ENCODE results near the gene LRRC4. TPM values are rescaled to one million over a fixed set of nuclear protein-coding genes. Genes with fewer than 3 reads are reported as not detected.

Gene LRRC4
- total and polyA plus RNA-seq, 2 donors (not counting 3 experiments of a cell fraction or from before 2014, with no cell fraction given), result 3.8 to 4.2 TPM

DNA sequence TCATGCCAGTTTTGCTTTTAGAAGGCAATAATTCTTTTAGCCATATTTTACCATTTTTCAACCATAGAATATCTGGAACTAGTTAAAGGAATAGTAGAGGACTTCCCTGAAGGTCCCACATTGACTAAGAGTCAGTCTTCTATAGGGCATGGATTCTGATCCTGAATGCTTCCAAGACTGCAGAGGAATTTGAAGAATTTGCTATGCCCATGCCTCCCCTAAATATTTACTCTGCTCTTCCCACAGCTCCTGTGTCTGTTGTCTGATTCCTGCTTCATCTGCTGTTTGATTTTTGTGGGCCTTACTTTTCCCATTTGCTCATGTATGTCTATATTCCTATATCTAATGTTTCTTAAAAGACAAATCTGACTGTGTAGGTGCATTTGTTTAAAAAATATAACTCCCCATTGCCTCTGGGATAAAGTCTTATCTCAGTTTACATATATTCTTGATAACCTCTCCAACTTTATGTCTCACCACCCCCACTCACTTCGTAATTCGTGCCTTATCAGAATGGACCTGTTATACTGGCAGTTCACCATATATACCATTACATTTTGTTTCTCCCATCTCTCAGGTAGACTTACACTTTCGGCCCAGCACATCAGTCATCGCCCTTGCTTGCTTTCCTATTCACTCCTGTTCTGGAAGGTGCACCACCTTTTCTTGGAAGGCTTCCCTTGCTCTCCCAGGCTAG lies 33.9 kb downstream of the LRRC4 start:
- no peak for DNase-seq (ENCODE audit: low read depth, low spot score)

More for the DNA sequence above, 33.9 kb downstream of the LRRC4 start:
- CTCF ChIA-PET, result interaction anchor here (0.8 kb wide), 1 partner anchor 15 kb away, joined by 3 read pairs; no protein-coding TSS in a partner anchor
- dilution Hi-C loops (cut with MboI; ENCODE audit: extremely low pct_ligation_motif_present, low sequenced_read_pairs), result no loop called here
- intact Hi-C loops (cut with micrococcal nuclease), result no loop called here
- no peak overlapping the region for H3K4me2 ChIP-seq (ENCODE audit: insufficient read depth, low read length)
- TF ChIP-seq MAX (IDR thresholded peaks at IDR 0.05; ENCODE audit: insufficient read depth, insufficient read length) (no peak), POLR2AphosphoS5 (IDR thresholded peaks at IDR 0.05; ENCODE audit: insufficient read depth, low read depth, low read length) (no peak), EZH2 (IDR thresholded peaks at IDR 0.05; ENCODE audit: borderline replicate concordance, low read depth, low read length, severe bottlenecking) (no peak), GATA2 (IDR thresholded peaks at IDR 0.05; ENCODE audit: insufficient read depth, insufficient read length, low read depth, low read length) (no peak), JUN (IDR thresholded peaks at IDR 0.05; ENCODE audit: borderline replicate concordance, insufficient read depth, insufficient read length, low read depth) (no peak), FOS (IDR thresholded peaks at IDR 0.05; ENCODE audit: borderline replicate concordance, insufficient read depth, low read length) (no peak), MYC (IDR thresholded peaks at IDR 0.05; ENCODE audit: low read depth, low read length) (no peak), POLR2A (IDR thresholded peaks at IDR 0.05; ENCODE audit: low read depth, low read length) (no peak)
- TF ChIP-seq, protein P1, sequence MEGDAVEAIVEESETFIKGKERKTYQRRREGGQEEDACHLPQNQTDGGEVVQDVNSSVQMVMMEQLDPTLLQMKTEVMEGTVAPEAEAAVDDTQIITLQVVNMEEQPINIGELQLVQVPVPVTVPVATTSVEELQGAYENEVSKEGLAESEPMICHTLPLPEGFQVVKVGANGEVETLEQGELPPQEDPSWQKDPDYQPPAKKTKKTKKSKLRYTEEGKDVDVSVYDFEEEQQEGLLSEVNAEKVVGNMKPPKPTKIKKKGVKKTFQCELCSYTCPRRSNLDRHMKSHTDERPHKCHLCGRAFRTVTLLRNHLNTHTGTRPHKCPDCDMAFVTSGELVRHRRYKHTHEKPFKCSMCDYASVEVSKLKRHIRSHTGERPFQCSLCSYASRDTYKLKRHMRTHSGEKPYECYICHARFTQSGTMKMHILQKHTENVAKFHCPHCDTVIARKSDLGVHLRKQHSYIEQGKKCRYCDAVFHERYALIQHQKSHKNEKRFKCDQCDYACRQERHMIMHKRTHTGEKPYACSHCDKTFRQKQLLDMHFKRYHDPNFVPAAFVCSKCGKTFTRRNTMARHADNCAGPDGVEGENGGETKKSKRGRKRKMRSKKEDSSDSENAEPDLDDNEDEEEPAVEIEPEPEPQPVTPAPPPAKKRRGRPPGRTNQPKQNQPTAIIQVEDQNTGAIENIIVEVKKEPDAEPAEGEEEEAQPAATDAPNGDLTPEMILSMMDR (IDR thresholded peaks at IDR 0.05; ENCODE audit: extremely low read depth in 1 of 2, insufficient read depth in 1 of 2, low read depth in 1 of 2, low read length in 2 of 2), result no peak
- H3K27me3 ChIP-seq (ENCODE audit: control insufficient read depth in 2 of 2, insufficient read depth in 2 of 2, low read length in 2 of 2), result no peaks in the 10 kb centered on the region
- no peak overlapping the region for H3K4me3 ChIP-seq (replicated peaks in 1 of 3; ENCODE audit: insufficient read depth in 1 of 3, low read depth in 1 of 3, low read length in 3 of 3)
- no peaks in the 10 kb centered on the region for H3K9me3 ChIP-seq (replicated peaks; ENCODE audit: control insufficient read depth, insufficient read depth, low read length)
- H3K9ac ChIP-seq (replicated peaks; ENCODE audit: extremely low read depth, insufficient read depth, low read length), result no peak overlapping the region
- H3K79me2 ChIP-seq (ENCODE audit: control insufficient read depth, insufficient read depth, low read length), result no peaks in the 10 kb centered on the region
- H3K27ac ChIP-seq (ENCODE audit: insufficient read depth, low read depth, low read length), result no peak overlapping the region
- no peaks in the 10 kb centered on the region for H3K4me1 ChIP-seq (ENCODE audit: control insufficient read depth, extremely low read depth, insufficient read depth, low read length)
- FAIRE-seq, result no peak
- H3K9me1 ChIP-seq (replicated peaks; ENCODE audit: control insufficient read depth, extremely low read depth, insufficient read depth, low read length), result no peaks in the 10 kb centered on the region
- H4K20me1 ChIP-seq (replicated peaks; ENCODE audit: control insufficient read depth, extremely low read depth, insufficient read depth, low read length), result peaks cover 4% of the 10 kb centered on the region
- H2AFZ ChIP-seq (ENCODE audit: low read depth, low read length), result no peak overlapping the region
- BruUV-seq (replicated peaks), result no TSS peak
- POLR2A ChIA-PET, result no interaction called here
- peaks cover 2% of the 10 kb centered on the region in 2 experiments for H3K36me3 ChIP-seq (ENCODE audit: control insufficient read depth in 2 of 2, extremely low read depth in 1 of 2, insufficient read depth in 2 of 2, low read length in 2 of 2)
